ENCODE data around the gene NEMP1.

The NEMP1 gene

GRCh38 chr12:57049890-57050289 is 28.7 kb downstream of the NEMP1 start, which contains the start of gene MYO1A:
MYO1A (minus strand) TSS chr12:57050129; CDS start chr12:57048323, 1,806 bp downstream.
- in situ Hi-C loops (cut with HindIII; ENCODE audit: low sequenced_read_pairs): no loop called here
- DNase-seq (ENCODE audit: low read depth): no peak
- no peak within 1 kb of the TSS for H3K4me3 ChIP-seq (ENCODE audit: low read depth, low read length)
- TF ChIP-seq CTCF (IDR thresholded peaks at IDR 0.05; ENCODE audit: low read depth, low read length, missing control alignments): no peak

- no peak for DNase-seq (ENCODE audit: low read depth)
- H3K4me3 ChIP-seq (ENCODE audit: low read depth, low read length): no peak overlapping the region
- in situ Hi-C loops (cut with HindIII; ENCODE audit: low sequenced_read_pairs): no loop called here
- no peak for TF ChIP-seq CTCF (IDR thresholded peaks at IDR 0.05; ENCODE audit: low read depth, low read length, missing control alignments)
These were observed 29.5 kb downstream of the NEMP1 start for GRCh38 chr12:57049119-57049446.

GRCh38 chr12:57048423-57049118 is 30.0 kb downstream of the NEMP1 start:
- H3K4me3 ChIP-seq (ENCODE audit: low read depth, low read length): no peak overlapping the region
- DNase-seq (ENCODE audit: low read depth): no peak
- no peak for TF ChIP-seq CTCF (IDR thresholded peaks at IDR 0.05; ENCODE audit: low read depth, low read length, missing control alignments)
- in situ Hi-C loops (cut with HindIII; ENCODE audit: low sequenced_read_pairs): no loop called here

GRCh38 chr12:57047981-57048380 is 30.6 kb downstream of the NEMP1 start:
- TF ChIP-seq CTCF (IDR thresholded peaks at IDR 0.05; ENCODE audit: low read depth, low read length, missing control alignments): no peak
- no peak for DNase-seq (ENCODE audit: low read depth)
- in situ Hi-C loops (cut with HindIII; ENCODE audit: low sequenced_read_pairs): no loop called here
- no peak overlapping the region for H3K4me3 ChIP-seq (ENCODE audit: low read depth, low read length)

- DNase-seq (ENCODE audit: low read depth): no peak
- in situ Hi-C loops (cut with HindIII; ENCODE audit: low sequenced_read_pairs): no loop called here
- no peak overlapping the region for H3K4me3 ChIP-seq (ENCODE audit: low read depth, low read length)
- TF ChIP-seq CTCF (IDR thresholded peaks at IDR 0.05; ENCODE audit: low read depth, low read length, missing control alignments): no peak
These were observed 31.4 kb downstream of the NEMP1 start for GRCh38 chr12:57046947-57047890.

GRCh38 chr12:57046086-57046791 is 32.4 kb downstream of the NEMP1 start:
- in situ Hi-C loops (cut with HindIII; ENCODE audit: low sequenced_read_pairs): no loop called here
- no peak for TF ChIP-seq CTCF (IDR thresholded peaks at IDR 0.05; ENCODE audit: low read depth, low read length, missing control alignments)
- DNase-seq (ENCODE audit: low read depth): no peak
- H3K4me3 ChIP-seq (ENCODE audit: low read depth, low read length): no peak overlapping the region
